ENCODE measurements around the gene FKRP.
A peak's percentile ranks its signal among the peaks of the same experiment; 100 is the strongest.

FKRP gene

GRCh38 chr19:46726971-46727501 lies 18.8 kb upstream of the FKRP start:
- Histone ChIP-seq H4K12ac (ENCODE audit: low read depth, low read length) (no peak overlapping the region), H3K14ac (ENCODE audit: low read length) (no peak overlapping the region), H3K36me3 (ENCODE audit: control insufficient read depth in 1 of 2, insufficient read depth in 2 of 2, low read length in 2 of 2) (peaks cover 95% of the 10 kb centered on the region in 2 experiments), H3K9me3 (ENCODE audit: insufficient read depth, low read depth, low read length) (no peaks in the 10 kb centered on the region), H3K18ac (ENCODE audit: low read length) (peak overlapping the region; percentile 12), H2BK120ac (ENCODE audit: insufficient read depth, low read length, poor library complexity) (no peak overlapping the region), H3K23ac (ENCODE audit: low read length) (no peak overlapping the region), H3K9ac (ENCODE audit: low read length) (no peak overlapping the region), H2AK5ac (ENCODE audit: low read length) (no peak overlapping the region), H3K27me3 (ENCODE audit: insufficient read depth, low read length) (no peaks in the 10 kb centered on the region), H3K27ac (ENCODE audit: low read depth, low read length) (no peak overlapping the region), H4K8ac (ENCODE audit: low read depth, low read length) (no peak overlapping the region), H2BK5ac (ENCODE audit: low read depth, low read length, poor library complexity) (no peak overlapping the region), H3K79me1 (ENCODE audit: low read length) (peaks cover 3% of the 10 kb centered on the region), H2BK12ac (ENCODE audit: low read length) (no peak overlapping the region), H3K4ac (ENCODE audit: low read depth, low read length) (no peak overlapping the region), H2AFZ (ENCODE audit: insufficient read depth, low read length, poor library complexity) (no peak overlapping the region), H3K4me1 (ENCODE audit: control insufficient read depth in 1 of 2, insufficient read depth in 2 of 2, low read length in 2 of 2) (peaks cover 10 to 14% of the 10 kb centered on the region in 2 experiments), H3K4me3 (ENCODE audit: low read depth, low read length) (no peak overlapping the region), H3K4me2 (ENCODE audit: low read length) (no peak overlapping the region), H4K91ac (ENCODE audit: low read depth, low read length) (no peak overlapping the region), H3K79me2 (ENCODE audit: control insufficient read depth, insufficient read depth, low read length, poor library complexity) (no peaks in the 10 kb centered on the region)
- no CpG with 5 or more reads among the region's 14 CpGs for WGBS (ENCODE audit: extremely low coverage, insufficient coverage, insufficient read length)
- no peak for DNase-seq

- no peak overlapping the region for H4K12ac ChIP-seq (ENCODE audit: low read depth, low read length)
- DNase-seq = no peak
- H3K14ac ChIP-seq (ENCODE audit: low read length) = no peak overlapping the region
- no peak overlapping the region for H3K18ac ChIP-seq (ENCODE audit: low read length)
- H2BK120ac ChIP-seq (ENCODE audit: insufficient read depth, low read length, poor library complexity) = no peak overlapping the region
- H3K27me3 ChIP-seq (ENCODE audit: insufficient read depth, low read length) = no peaks in the 10 kb centered on the region
- no peak overlapping the region for H3K4ac ChIP-seq (ENCODE audit: low read depth, low read length)
- H3K79me2 ChIP-seq (ENCODE audit: control insufficient read depth, insufficient read depth, low read length, poor library complexity) = no peaks in the 10 kb centered on the region
- no peak overlapping the region for H3K4me2 ChIP-seq (ENCODE audit: low read length)
- no peak overlapping the region for H3K27ac ChIP-seq (ENCODE audit: low read depth, low read length)
- no peak overlapping the region for H3K23ac ChIP-seq (ENCODE audit: low read length)
- H3K9ac ChIP-seq (ENCODE audit: low read length) = no peak overlapping the region
- H2BK12ac ChIP-seq (ENCODE audit: low read length) = no peak overlapping the region
- H3K79me1 ChIP-seq (ENCODE audit: low read length) = peaks cover 3% of the 10 kb centered on the region
- peaks cover 13 to 17% of the 10 kb centered on the region in 2 experiments for H3K4me1 ChIP-seq (ENCODE audit: control insufficient read depth in 1 of 2, insufficient read depth in 2 of 2, low read length in 2 of 2)
- H2BK5ac ChIP-seq (ENCODE audit: low read depth, low read length, poor library complexity) = no peak overlapping the region
- peaks cover 95% of the 10 kb centered on the region in 2 experiments for H3K36me3 ChIP-seq (ENCODE audit: control insufficient read depth in 1 of 2, insufficient read depth in 2 of 2, low read length in 2 of 2)
- no peak overlapping the region for H2AK5ac ChIP-seq (ENCODE audit: low read length)
- H4K91ac ChIP-seq (ENCODE audit: low read depth, low read length) = no peak overlapping the region
- H4K8ac ChIP-seq (ENCODE audit: low read depth, low read length) = no peak overlapping the region
- no peak overlapping the region for H2AFZ ChIP-seq (ENCODE audit: insufficient read depth, low read length, poor library complexity)
- WGBS (ENCODE audit: extremely low coverage, insufficient coverage, insufficient read length) = no CpG with 5 or more reads among the region's 11 CpGs
- no peak overlapping the region for H3K4me3 ChIP-seq (ENCODE audit: low read depth, low read length)
- H3K9me3 ChIP-seq (ENCODE audit: insufficient read depth, low read depth, low read length) = no peaks in the 10 kb centered on the region
Observed at GRCh38 chr19:46727757-46728156, 18.1 kb upstream of the FKRP start.

GRCh38 chr19:46728208-46728607 lies 17.6 kb upstream of the FKRP start:
- H3K79me1 ChIP-seq (ENCODE audit: low read length) = peaks cover 3% of the 10 kb centered on the region
- DNase-seq = no peak
- no peak overlapping the region for H2AK5ac ChIP-seq (ENCODE audit: low read length)
- no peaks in the 10 kb centered on the region for H3K9me3 ChIP-seq (ENCODE audit: insufficient read depth, low read depth, low read length)
- H3K4me2 ChIP-seq (ENCODE audit: low read length) = no peak overlapping the region
- no peak overlapping the region for H4K8ac ChIP-seq (ENCODE audit: low read depth, low read length)
- H3K23ac ChIP-seq (ENCODE audit: low read length) = no peak overlapping the region
- no peak overlapping the region for H3K4me3 ChIP-seq (ENCODE audit: low read depth, low read length)
- no peak overlapping the region for H4K91ac ChIP-seq (ENCODE audit: low read depth, low read length)
- H3K36me3 ChIP-seq (ENCODE audit: control insufficient read depth in 1 of 2, insufficient read depth in 2 of 2, low read length in 2 of 2) = peaks cover 95% of the 10 kb centered on the region in 2 experiments
- H2BK5ac ChIP-seq (ENCODE audit: low read depth, low read length, poor library complexity) = no peak overlapping the region
- H3K79me2 ChIP-seq (ENCODE audit: control insufficient read depth, insufficient read depth, low read length, poor library complexity) = no peaks in the 10 kb centered on the region
- H2AFZ ChIP-seq (ENCODE audit: insufficient read depth, low read length, poor library complexity) = no peak overlapping the region
- H3K4me1 ChIP-seq (ENCODE audit: control insufficient read depth in 1 of 2, insufficient read depth in 2 of 2, low read length in 2 of 2) = peaks cover 13 to 17% of the 10 kb centered on the region in 2 experiments
- WGBS (ENCODE audit: extremely low coverage, insufficient coverage, insufficient read length) = no CpG with 5 or more reads among the region's 14 CpGs
- peak overlapping the region; percentile 26 for H3K18ac ChIP-seq (ENCODE audit: low read length)
- H3K4ac ChIP-seq (ENCODE audit: low read depth, low read length) = no peak overlapping the region
- H3K27ac ChIP-seq (ENCODE audit: low read depth, low read length) = no peak overlapping the region
- H4K12ac ChIP-seq (ENCODE audit: low read depth, low read length) = no peak overlapping the region
- no peak overlapping the region for H2BK12ac ChIP-seq (ENCODE audit: low read length)
- H2BK120ac ChIP-seq (ENCODE audit: insufficient read depth, low read length, poor library complexity) = no peak overlapping the region
- H3K14ac ChIP-seq (ENCODE audit: low read length) = no peak overlapping the region
- no peaks in the 10 kb centered on the region for H3K27me3 ChIP-seq (ENCODE audit: insufficient read depth, low read length)
- H3K9ac ChIP-seq (ENCODE audit: low read length) = no peak overlapping the region

DNA sequence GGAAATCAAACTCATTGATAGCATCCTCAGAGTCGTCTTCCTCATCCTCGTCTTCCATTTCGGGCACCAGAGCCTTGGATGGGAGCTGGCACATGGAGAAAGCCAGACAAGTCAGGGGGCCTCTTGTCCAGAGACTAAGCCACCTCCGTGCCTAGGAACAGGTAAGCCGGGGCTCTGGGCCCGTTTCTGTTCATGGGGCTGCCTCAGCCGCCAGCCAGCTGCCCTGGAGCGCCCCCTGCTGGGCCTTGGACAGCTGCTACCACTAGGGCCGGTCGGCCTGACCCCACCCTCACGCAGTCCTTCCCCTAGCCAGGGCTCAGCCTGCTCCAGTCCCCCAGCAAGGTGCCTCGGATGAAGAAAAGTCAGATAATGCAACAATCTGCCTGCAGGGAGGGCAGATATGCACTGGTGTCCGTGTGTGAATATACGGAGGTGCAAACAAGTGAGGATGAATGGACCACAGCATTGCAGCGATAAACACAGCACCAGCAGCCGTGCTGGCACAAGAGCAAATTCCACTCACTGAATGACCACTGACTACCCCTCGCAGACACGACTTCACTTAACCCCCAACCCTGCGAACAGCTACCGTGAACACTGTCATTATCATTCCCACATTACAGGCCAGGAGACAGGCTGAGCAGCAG lies 17.0 kb upstream of the FKRP start:
- Histone ChIP-seq H3K27ac (ENCODE audit: low read depth, low read length) (no peak overlapping the region), H3K18ac (ENCODE audit: low read length) (peak overlapping the region; percentile 26), H3K9ac (ENCODE audit: low read length) (no peak overlapping the region), H3K4ac (ENCODE audit: low read depth, low read length) (no peak overlapping the region), H2AFZ (ENCODE audit: insufficient read depth, low read length, poor library complexity) (no peak overlapping the region), H3K79me1 (ENCODE audit: low read length) (peaks cover 3% of the 10 kb centered on the region), H3K23ac (ENCODE audit: low read length) (no peak overlapping the region), H3K27me3 (ENCODE audit: insufficient read depth, low read length) (no peaks in the 10 kb centered on the region), H3K4me3 (ENCODE audit: low read depth, low read length) (no peak overlapping the region), H2BK12ac (ENCODE audit: low read length) (no peak overlapping the region), H3K4me2 (ENCODE audit: low read length) (no peak overlapping the region), H3K79me2 (ENCODE audit: control insufficient read depth, insufficient read depth, low read length, poor library complexity) (no peaks in the 10 kb centered on the region), H4K91ac (ENCODE audit: low read depth, low read length) (no peak overlapping the region), H4K12ac (ENCODE audit: low read depth, low read length) (no peak overlapping the region), H3K4me1 (ENCODE audit: control insufficient read depth in 1 of 2, insufficient read depth in 2 of 2, low read length in 2 of 2) (peaks cover 13 to 17% of the 10 kb centered on the region in 2 experiments), H4K8ac (ENCODE audit: low read depth, low read length) (no peak overlapping the region), H2AK5ac (ENCODE audit: low read length) (no peak overlapping the region), H2BK120ac (ENCODE audit: insufficient read depth, low read length, poor library complexity) (no peak overlapping the region), H3K36me3 (ENCODE audit: control insufficient read depth in 1 of 2, insufficient read depth in 2 of 2, low read length in 2 of 2) (peaks cover 92% of the 10 kb centered on the region in 2 experiments), H2BK5ac (ENCODE audit: low read depth, low read length, poor library complexity) (no peak overlapping the region), H3K9me3 (ENCODE audit: insufficient read depth, low read depth, low read length) (no peaks in the 10 kb centered on the region), H3K14ac (ENCODE audit: low read length) (no peak overlapping the region)
- WGBS (ENCODE audit: extremely low coverage, insufficient coverage, insufficient read length) = no CpG with 5 or more reads among the region's 20 CpGs
- peak; percentile 57 to 79 for DNase-seq

Measured in trophoblast cell (in vitro differentiated cells and primary cell).